Activated CD8-positive, alpha-beta memory T cell treated with anti-CD3 and anti-CD28 coated beads, Interleukin-2, amount 10 ng/mL, durations not matched to agents 7 days and 5 days (primary cell): ENCODE results near the gene MED22. TPM values are rescaled to one million over a fixed set of nuclear protein-coding genes. Genes with fewer than 3 reads are reported as not detected.
"Not testable (repeated sequence)": the region's sequence is repeated elsewhere in the genome, so short reads cannot be mapped to it uniquely, and the experiment has no call there.

ENCODE experiments used
- ATAC-seq: fragments of 150-1000 bp; cut with Tn5 transposase; one replicate; pipeline ENCODE4 v1.10.0; 2021; ENCODE audit warnings: moderate library complexity
- CTCF ChIA-PET: fragments of 350-600 bp; sonication (Branson Sonifier 250); formaldehyde crosslinking; loops from one replicate; lab custom pipeline; 2021; ENCODE audit warnings: antibody characterized with exemption; lab: Charles Lee
- DNase-seq: peaks from one replicate; pipeline ENCODE4 v3.0.0-alpha.2; 2020
- H3K27ac Mint-ChIP-seq: one replicate; pipeline ENCODE4 v1.8.0; 2021; ENCODE audit warnings: mild to moderate bottlenecking, mixed read lengths
- H3K27me3 Mint-ChIP-seq: one replicate; pipeline ENCODE4 v1.8.0; 2021; ENCODE audit warnings: mixed read lengths
- H3K36me3 Mint-ChIP-seq: one replicate; pipeline ENCODE4 v1.8.0; 2021; ENCODE audit warnings: mild to moderate bottlenecking, mixed read lengths
- H3K4me1 Mint-ChIP-seq: one replicate; pipeline ENCODE4 v1.8.0; 2021; ENCODE audit warnings: mixed read lengths
- H3K4me3 Mint-ChIP-seq: one replicate; pipeline ENCODE4 v1.8.0; 2021; ENCODE audit warnings: mild to moderate bottlenecking, moderate library complexity, mixed read lengths
- H3K9me3 Mint-ChIP-seq: one replicate; pipeline ENCODE4 v1.8.0; 2022; ENCODE audit warnings: low read depth, mixed read lengths
- total RNA-seq, 2 experiments: library from RNA; stranded (reverse); gene quantifications; one replicate each; pipeline ENCODE4 v1.2.3, GENCODE V29; 2021

MED22 gene
- total RNA-seq, 2 experiments from 2014 or later, result 28.8 to 35.9 TPM

GRCh38 chr9:133304158-133304470 lies 43.8 kb downstream of the MED22 start:
- CTCF ChIA-PET, result no interaction called here
- Mint-ChIP-seq H3K4me1 (no peaks in the 10 kb centered on the region), H3K27me3 (peaks cover 6% of the 10 kb centered on the region), H3K4me3 (no peak overlapping the region), H3K9me3 (no peaks in the 10 kb centered on the region), H3K27ac (no peak overlapping the region), H3K36me3 (no peaks in the 10 kb centered on the region)
- DNase-seq (no peak), ATAC-seq (no peak)

DNA sequence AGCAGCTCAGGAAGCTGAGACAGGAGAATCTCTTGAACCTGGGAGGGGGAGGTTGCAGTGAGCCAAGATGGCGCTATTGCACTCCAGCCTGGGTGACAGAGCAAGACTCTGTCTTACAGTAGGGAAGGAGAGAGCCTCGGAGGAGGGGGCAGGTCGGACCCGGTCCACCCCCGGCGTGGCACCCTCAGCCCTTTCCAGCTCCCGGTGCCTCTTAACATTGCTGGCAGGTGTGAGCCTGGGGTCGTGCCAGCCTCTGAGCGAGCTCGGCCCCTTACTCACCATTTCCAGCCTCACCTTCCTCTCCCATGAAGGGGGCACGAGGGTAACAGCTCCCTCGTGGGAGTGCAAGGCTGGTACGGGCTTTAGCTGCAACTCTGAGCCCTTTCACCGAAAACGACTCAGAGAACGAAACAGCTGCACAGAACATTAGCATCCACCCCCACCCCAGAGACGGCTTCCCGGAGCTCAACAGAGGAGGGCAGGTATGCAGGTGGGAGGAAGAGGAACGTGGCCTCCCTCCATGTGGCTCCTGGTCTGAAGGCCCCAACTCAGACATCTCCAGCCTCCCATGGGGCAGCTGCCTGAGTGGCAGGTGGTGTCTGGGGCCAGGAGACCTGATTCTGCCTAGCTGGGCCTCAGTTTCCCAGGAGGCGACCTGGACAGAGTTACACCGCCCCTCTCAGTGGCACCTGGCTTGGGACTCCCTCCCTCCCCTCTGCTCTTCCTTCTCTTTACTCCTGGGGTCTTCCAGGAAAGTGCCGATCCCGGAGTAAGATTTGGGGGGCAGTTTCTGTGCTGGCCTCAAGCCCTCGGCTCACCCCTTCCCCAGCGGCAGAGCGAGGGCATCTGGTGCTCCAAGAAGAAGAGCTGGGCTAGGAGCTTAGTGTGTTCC lies 44.4 kb downstream of the MED22 start:
- CTCF ChIA-PET, result no interaction called here
- ATAC-seq (no peak), DNase-seq (no peak)
- H3K4me1 Mint-ChIP-seq, result no peaks in the 10 kb centered on the region
- H3K27me3 Mint-ChIP-seq, result peaks cover 7% of the 10 kb centered on the region
- no peak overlapping the region for H3K27ac Mint-ChIP-seq
- no peaks in the 10 kb centered on the region for H3K9me3 Mint-ChIP-seq
- no peak overlapping the region for H3K4me3 Mint-ChIP-seq
- H3K36me3 Mint-ChIP-seq, result no peaks in the 10 kb centered on the region

GRCh38 chr9:133301253-133302230 lies 46.4 kb downstream of the MED22 start:
- DNase-seq (no peak), ATAC-seq (no peak)
- H3K36me3 Mint-ChIP-seq, result no peaks in the 10 kb centered on the region
- H3K4me3 Mint-ChIP-seq, result no peak overlapping the region
- peaks cover 12% of the 10 kb centered on the region for H3K27me3 Mint-ChIP-seq
- no peak overlapping the region for H3K27ac Mint-ChIP-seq
- CTCF ChIA-PET, result no interaction called here
- no peaks in the 10 kb centered on the region for H3K4me1 Mint-ChIP-seq
- H3K9me3 Mint-ChIP-seq, result no peaks in the 10 kb centered on the region

DNA sequence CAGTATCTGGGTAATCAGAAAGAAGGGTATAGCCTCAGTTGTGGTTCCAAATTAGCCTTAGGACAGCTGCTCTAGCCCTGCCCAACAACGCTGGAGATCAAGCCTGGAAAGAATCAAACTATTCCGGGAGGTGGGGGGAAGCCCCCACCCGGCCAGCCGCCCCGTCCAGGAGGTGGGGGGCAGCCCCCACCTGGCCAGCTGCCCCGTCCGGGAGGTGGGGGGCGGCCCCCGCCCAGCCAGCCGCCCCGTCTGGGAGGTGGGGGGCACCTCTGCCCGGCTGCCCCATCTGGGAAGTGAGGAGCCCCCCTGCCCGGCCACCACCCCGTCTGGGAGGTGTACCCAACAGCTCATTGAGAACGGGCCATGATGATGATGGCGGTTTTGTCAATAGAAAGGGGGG lies 47.9 kb downstream of the MED22 start:
- H3K27me3 Mint-ChIP-seq, result peaks cover 17% of the 10 kb centered on the region
- H3K36me3 Mint-ChIP-seq, H3K9me3 Mint-ChIP-seq, H3K4me1 Mint-ChIP-seq, H3K4me3 Mint-ChIP-seq, H3K27ac Mint-ChIP-seq, ATAC-seq, DNase-seq, CTCF ChIA-PET: not testable (repeated sequence)

GRCh38 chr9:133294257-133294656 lies 53.7 kb downstream of the MED22 start:
- no peak for ATAC-seq
- H3K27ac Mint-ChIP-seq, result no peak overlapping the region

DNA sequence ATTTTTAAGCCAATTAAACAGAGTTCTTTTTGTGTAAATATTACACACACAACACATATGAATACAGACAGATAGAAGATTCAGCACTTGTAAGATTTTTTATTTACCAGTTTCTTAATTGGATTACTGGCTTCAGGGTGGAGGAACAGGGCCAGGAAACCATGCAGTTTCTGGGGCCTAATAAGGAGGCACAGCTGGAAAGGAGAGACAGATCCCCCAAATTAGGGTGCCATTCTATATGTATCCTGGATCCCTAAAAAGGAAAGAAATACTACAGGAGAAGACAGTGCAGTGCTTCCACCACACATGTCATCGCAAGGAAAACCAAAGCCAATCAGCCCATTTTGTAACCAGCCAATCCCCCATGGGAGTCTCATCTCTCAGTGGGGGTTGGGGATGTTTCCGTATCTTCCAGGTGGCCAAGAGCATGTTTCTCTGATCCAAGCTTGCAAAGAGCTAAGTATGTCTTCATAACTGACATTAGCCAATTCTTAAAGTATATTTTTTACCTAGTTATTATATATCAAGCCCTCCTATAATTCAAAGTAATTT lies 57.1 kb downstream of the MED22 start:
- ATAC-seq, result no peak
- no peak overlapping the region for H3K27ac Mint-ChIP-seq
- H3K9me3 Mint-ChIP-seq, result peaks cover 14% of the 10 kb centered on the region
- peaks cover 1% of the 10 kb centered on the region for H3K36me3 Mint-ChIP-seq
- DNase-seq, result no peak
- CTCF ChIA-PET, result no interaction called here
- no peak overlapping the region for H3K4me3 Mint-ChIP-seq
- no peaks in the 10 kb centered on the region for H3K4me1 Mint-ChIP-seq
- peaks cover 35% of the 10 kb centered on the region for H3K27me3 Mint-ChIP-seq

More at GRCh38 chr9:133294257-133294656, 53.7 kb downstream of the MED22 start:
- Mint-ChIP-seq H3K36me3 (peaks cover 1% of the 10 kb centered on the region), H3K9me3 (peaks cover 13% of the 10 kb centered on the region), H3K4me3 (no peak overlapping the region), H3K4me1 (no peaks in the 10 kb centered on the region), H3K27me3 (peaks cover 45% of the 10 kb centered on the region)
- CTCF ChIA-PET, result interaction anchor here (0.8 kb wide), 1 partner anchor 86 kb away, joined by 4 read pairs; no protein-coding TSS in a partner anchor
- no peak for DNase-seq

Other genes starting within 250 kb of the MED22 start
- gene RALGDS, start 226.9 kb downstream of the MED22 start, total RNA-seq, result 100 to 1,000 TPM; 103 to 114 TPM
- 1 to 10 TPM; 3.9 to 5.7 TPM for gene GBGT1, start 184.2 kb downstream of the MED22 start, total RNA-seq
- gene OBP2B, start 138.9 kb downstream of the MED22 start, total RNA-seq, result not detected
- not detected for gene ABO, start 72.9 kb downstream of the MED22 start, total RNA-seq
- 10 to 100 TPM; 12.9 to 16.5 TPM for gene SURF6, start 11.9 kb downstream of the MED22 start, total RNA-seq
- 1,000 to 10,000 TPM; 1,729 to 2,113 TPM for gene RPL7A, start 87 bp upstream of the MED22 start, total RNA-seq
- 10 to 100 TPM; 35.4 to 35.6 TPM for gene SURF1, start 8.4 kb upstream of the MED22 start, total RNA-seq
- gene SURF2, start 8.4 kb upstream of the MED22 start, total RNA-seq, result 10 to 100 TPM; 14.9 to 23.2 TPM
- gene SURF4, start 27.9 kb upstream of the MED22 start, total RNA-seq, result 100 to 1,000 TPM; 218 to 304 TPM
- gene STKLD1, start 28.2 kb upstream of the MED22 start, total RNA-seq, result 1 to 10 TPM in 1 of 2 experiments, under 1 TPM in 1; 0.20 to 1.4 TPM
- 10 to 100 TPM; 27.5 to 34.1 TPM for gene REXO4, start 69.9 kb upstream of the MED22 start, total RNA-seq
- gene ADAMTS13, start 74.2 kb upstream of the MED22 start, total RNA-seq, result 1 to 10 TPM; 2.6 to 2.7 TPM
- gene CACFD1, start 111.8 kb upstream of the MED22 start, total RNA-seq, result 1 to 10 TPM in 1 of 2 experiments, under 1 TPM in 1; 0.38 to 1.1 TPM
- 1 to 10 TPM; 5.5 to 9.9 TPM for gene SLC2A6, start 131.0 kb upstream of the MED22 start, total RNA-seq
- gene MYMK, start 176.8 kb upstream of the MED22 start, total RNA-seq, result not detected
- not detected for gene ADAMTSL2, start 186.6 kb upstream of the MED22 start, total RNA-seq